ENCODE measurements around the gene PKM.

PKM gene

GRCh38 chr15:72217216-72217615, 13.8 kb downstream of the PKM start:
- peaks cover 94 to 100% (median 100%) of the 10 kb centered on the region in 11 experiments for H3K36me3 ChIP-seq
- no peak overlapping the region for H3K27ac ChIP-seq

GRCh38 chr15:72216079-72216478, 14.9 kb downstream of the PKM start:
- peaks cover 98 to 100% (median 100%) of the 10 kb centered on the region in 11 experiments for H3K36me3 ChIP-seq
- H3K27ac ChIP-seq = peak overlapping the region in 1 of 11 experiments; percentile 6; a peak in 1 of 22 replicates
- peaks cover 99 to 100% (median 100%) of the 10 kb centered on the region in 11 experiments for H4K20me1 ChIP-seq

More at GRCh38 chr15:72217216-72217615, 13.8 kb downstream of the PKM start:
- peaks cover 4 to 35% (median 16%) of the 10 kb centered on the region in 10 experiments; a peak in 16 of 20 replicates for H3K4me1 ChIP-seq
- no peaks in the 10 kb centered on the region for H3K27me3 ChIP-seq
- H3K4me3 ChIP-seq = no peak overlapping the region
- no peak for TF ChIP-seq Cebpa-rat (IDR thresholded peaks at IDR 0.05)
- H3K4me2 ChIP-seq = no peak overlapping the region
- peaks cover 99 to 100% (median 100%) of the 10 kb centered on the region in 11 experiments for H4K20me1 ChIP-seq
- 0 out of 22 replicates have a peak overlapping the region, but pooled peaks of 1 of the 11 experiments have one; percentile 7 for H3K9ac ChIP-seq
- H3K9me3 ChIP-seq (replicated peaks in 1 of 11) = no peaks in the 10 kb centered on the region

GRCh38 chr15:72207558-72208085, 23.4 kb downstream of the PKM start:
- H3K36me3 ChIP-seq = peaks cover 99 to 100% (median 100%) of the 10 kb centered on the region in 11 experiments
- H3K9ac ChIP-seq = 0 out of 22 replicates have a peak overlapping the region, but pooled peaks of 2 of the 11 experiments have one; percentile 12 to 34
- H3K27ac ChIP-seq = no peak overlapping the region
- H3K4me1 ChIP-seq = peaks cover 14 to 55% (median 31%) of the 10 kb centered on the region in 10 experiments; a peak in 18 of 20 replicates
- no peak overlapping the region for H3K4me2 ChIP-seq
- H3K27me3 ChIP-seq = no peaks in the 10 kb centered on the region
- no peak overlapping the region for H3K4me3 ChIP-seq
- H3K9me3 ChIP-seq (replicated peaks in 1 of 11) = no peaks in the 10 kb centered on the region
- peaks cover 95 to 100% (median 100%) of the 10 kb centered on the region in 11 experiments for H4K20me1 ChIP-seq
- TF ChIP-seq Cebpa-rat (IDR thresholded peaks at IDR 0.05) = no peak

More at GRCh38 chr15:72216079-72216478, 14.9 kb downstream of the PKM start:
- Histone ChIP-seq H3K9ac (peak overlapping the region in 1 of 11 experiments; percentile 43; a peak in 1 of 22 replicates), H3K9me3 (replicated peaks in 1 of 11) (no peaks in the 10 kb centered on the region), H3K4me3 (no peak overlapping the region), H3K27me3 (no peaks in the 10 kb centered on the region), H3K4me1 (peaks cover 0 to 23% (median 7%) of the 10 kb centered on the region in 10 experiments; a peak in 12 of 20 replicates), H3K4me2 (no peak overlapping the region)
- TF ChIP-seq Cebpa-rat (IDR thresholded peaks at IDR 0.05) = no peak

- peaks cover 95 to 100% (median 100%) of the 10 kb centered on the region in 11 experiments for H4K20me1 ChIP-seq
- H3K9me3 ChIP-seq (replicated peaks in 1 of 11) = no peaks in the 10 kb centered on the region
- no peaks in the 10 kb centered on the region; a peak in 1 of 22 replicates for H3K27me3 ChIP-seq
- no peak for TF ChIP-seq Cebpa-rat (IDR thresholded peaks at IDR 0.05)
- no peak overlapping the region for H3K4me2 ChIP-seq
- no peak overlapping the region for H3K27ac ChIP-seq
- H3K4me1 ChIP-seq = peaks cover 14 to 55% (median 37%) of the 10 kb centered on the region in 10 experiments; a peak in 19 of 20 replicates
- peaks cover 99 to 100% (median 100%) of the 10 kb centered on the region in 11 experiments for H3K36me3 ChIP-seq
- H3K9ac ChIP-seq = peak overlapping the region in 2 of 11 experiments; percentile 11 to 26; a peak in 2 of 22 replicates
- H3K4me3 ChIP-seq = no peak overlapping the region
These were observed 24.4 kb downstream of the PKM start for GRCh38 chr15:72206677-72207000.

GRCh38 chr15:72205896-72206676, 24.9 kb downstream of the PKM start:
- Histone ChIP-seq H3K4me2 (no peak overlapping the region), H4K20me1 (peaks cover 95 to 100% (median 100%) of the 10 kb centered on the region in 11 experiments), H3K9ac (peak overlapping the region in 2 of 11 experiments; percentile 26 to 31; a peak in 4 of 22 replicates), H3K4me3 (no peak overlapping the region), H3K27me3 (no peaks in the 10 kb centered on the region; a peak in 1 of 22 replicates), H3K4me1 (peaks cover 14 to 60% (median 39%) of the 10 kb centered on the region in 10 experiments; a peak in 19 of 20 replicates), H3K27ac (no peak overlapping the region; a peak in 1 of 22 replicates), H3K9me3 (replicated peaks in 1 of 11) (no peaks in the 10 kb centered on the region), H3K36me3 (peaks cover 99 to 100% (median 100%) of the 10 kb centered on the region in 11 experiments)
- TF ChIP-seq Cebpa-rat (IDR thresholded peaks at IDR 0.05) = no peak

GRCh38 chr15:72205273-72205672, 25.7 kb downstream of the PKM start:
- peak overlapping the region in 1 of 11 experiments; percentile 4; a peak in 1 of 22 replicates for H3K4me2 ChIP-seq

GRCh38 chr15:72203507-72203837, 27.5 kb downstream of the PKM start:
- Histone ChIP-seq H3K4me1 (peaks cover 14 to 60% (median 43%) of the 10 kb centered on the region in 10 experiments; a peak in 19 of 20 replicates), H4K20me1 (peaks cover 99 to 100% (median 100%) of the 10 kb centered on the region in 11 experiments), H3K36me3 (peaks cover 99 to 100% (median 100%) of the 10 kb centered on the region in 11 experiments), H3K4me2 (peak overlapping the region in 4 of 11 experiments; percentile 14 to 42 (median 22); a peak in 7 of 22 replicates), H3K9me3 (replicated peaks in 1 of 11) (no peaks in the 10 kb centered on the region), H3K4me3 (no peak overlapping the region), H3K27me3 (peaks cover 0 to 12% (median 10%) of the 10 kb centered on the region in 11 experiments; a peak in 18 of 22 replicates), H3K9ac (peak overlapping the region in 4 of 11 experiments; percentile 0 to 24 (median 22); a peak in 3 of 22 replicates), H3K27ac (peak overlapping the region in 3 of 11 experiments; percentile 17 to 66 (median 25); a peak in 5 of 22 replicates)
- no peak for TF ChIP-seq Cebpa-rat (IDR thresholded peaks at IDR 0.05)

More at GRCh38 chr15:72205273-72205672, 25.7 kb downstream of the PKM start:
- no peak for TF ChIP-seq Cebpa-rat (IDR thresholded peaks at IDR 0.05)
- Histone ChIP-seq H3K36me3 (peaks cover 99 to 100% (median 100%) of the 10 kb centered on the region in 11 experiments), H3K27me3 (no peaks in the 10 kb centered on the region; a peak in 1 of 22 replicates), H3K4me1 (peaks cover 14 to 60% (median 41%) of the 10 kb centered on the region in 10 experiments; a peak in 19 of 20 replicates), H3K27ac (no peak overlapping the region), H3K9ac (peak overlapping the region in 1 of 11 experiments; percentile 31; a peak in 2 of 22 replicates), H4K20me1 (peaks cover 95 to 100% (median 100%) of the 10 kb centered on the region in 11 experiments), H3K4me3 (no peak overlapping the region), H3K9me3 (replicated peaks in 1 of 11) (no peaks in the 10 kb centered on the region)

GRCh38 chr15:72202801-72203506, 28.0 kb downstream of the PKM start:
- Histone ChIP-seq H3K27ac (peak overlapping the region in 4 of 11 experiments; percentile 0 to 66 (median 21); a peak in 6 of 22 replicates), H3K9ac (peak overlapping the region in 8 of 11 experiments; percentile 20 to 62 (median 26); a peak in 7 of 22 replicates), H4K20me1 (peaks cover 99 to 100% (median 100%) of the 10 kb centered on the region in 11 experiments), H3K4me1 (peaks cover 14 to 60% (median 44%) of the 10 kb centered on the region in 10 experiments; a peak in 19 of 20 replicates), H3K4me2 (peak overlapping the region in 5 of 11 experiments; percentile 15 to 54 (median 42); a peak in 9 of 22 replicates), H3K9me3 (replicated peaks in 1 of 11) (no peaks in the 10 kb centered on the region), H3K36me3 (peaks cover 99 to 100% (median 100%) of the 10 kb centered on the region in 11 experiments), H3K27me3 (peaks cover 0 to 17% (median 16%) of the 10 kb centered on the region in 11 experiments; a peak in 18 of 22 replicates), H3K4me3 (no peak overlapping the region)
- TF ChIP-seq Cebpa-rat (IDR thresholded peaks at IDR 0.05) = no peak
